ENCODE data around the gene GABRG3. TPM values are rescaled to one million over a fixed set of nuclear protein-coding genes. Genes with fewer than 3 reads are reported as not detected.

Gene GABRG3
- total and polyA plus RNA-seq, 2 experiments from 2014 or later, result 0.10 to 1.4 TPM

- H3F3A ChIP-seq (replicated peaks; ENCODE audit: low read depth), result no peaks in the 10 kb centered on the region
- H3K27me3 ChIP-seq (ENCODE audit: insufficient read depth), result no peaks in the 10 kb centered on the region
- DNase-seq (ENCODE audit: low spot score) (no peak), ATAC-seq (no peak)
- no peak overlapping the region for H3K4me2 ChIP-seq
- Mint-ChIP-seq H3K27ac (no peak overlapping the region), H3K36me3 (ENCODE audit: low read depth) (no peaks in the 10 kb centered on the region), H3K4me1 (peaks cover 5% of the 10 kb centered on the region), H3K27me3 (ENCODE audit: insufficient read depth, low read depth, poor library complexity) (peaks cover 7% of the 10 kb centered on the region), H3K4me3 (no peak overlapping the region), H3K9me3 (peaks cover 3% of the 10 kb centered on the region; the same call in 2 of the 3 replicates)
- H3K4me3 ChIP-seq, result no peak overlapping the region
- H3K9me2 ChIP-seq (ENCODE audit: insufficient read depth), result peaks cover 4% of the 10 kb centered on the region
- TF ChIP-seq ZNF331 (CRISPR knock-in tag; IDR thresholded peaks at IDR 0.05; ENCODE audit: low read depth), result no peak
- TF ChIP-seq ZNF462 (CRISPR knock-in tag; IDR thresholded peaks at IDR 0.05), result no peak
- no peak for TF ChIP-seq EZH2phosphoT487 (IDR thresholded peaks at IDR 0.05; ENCODE audit: unreplicated experiment)
- TF ChIP-seq JUNB (IDR thresholded peaks at IDR 0.05; ENCODE audit: unreplicated experiment), result no peak
- TF ChIP-seq NANOG (IDR thresholded peaks at IDR 0.05; ENCODE audit: borderline replicate concordance), result no peak
- TF ChIP-seq, protein P1, sequence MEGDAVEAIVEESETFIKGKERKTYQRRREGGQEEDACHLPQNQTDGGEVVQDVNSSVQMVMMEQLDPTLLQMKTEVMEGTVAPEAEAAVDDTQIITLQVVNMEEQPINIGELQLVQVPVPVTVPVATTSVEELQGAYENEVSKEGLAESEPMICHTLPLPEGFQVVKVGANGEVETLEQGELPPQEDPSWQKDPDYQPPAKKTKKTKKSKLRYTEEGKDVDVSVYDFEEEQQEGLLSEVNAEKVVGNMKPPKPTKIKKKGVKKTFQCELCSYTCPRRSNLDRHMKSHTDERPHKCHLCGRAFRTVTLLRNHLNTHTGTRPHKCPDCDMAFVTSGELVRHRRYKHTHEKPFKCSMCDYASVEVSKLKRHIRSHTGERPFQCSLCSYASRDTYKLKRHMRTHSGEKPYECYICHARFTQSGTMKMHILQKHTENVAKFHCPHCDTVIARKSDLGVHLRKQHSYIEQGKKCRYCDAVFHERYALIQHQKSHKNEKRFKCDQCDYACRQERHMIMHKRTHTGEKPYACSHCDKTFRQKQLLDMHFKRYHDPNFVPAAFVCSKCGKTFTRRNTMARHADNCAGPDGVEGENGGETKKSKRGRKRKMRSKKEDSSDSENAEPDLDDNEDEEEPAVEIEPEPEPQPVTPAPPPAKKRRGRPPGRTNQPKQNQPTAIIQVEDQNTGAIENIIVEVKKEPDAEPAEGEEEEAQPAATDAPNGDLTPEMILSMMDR (conservative IDR thresholded peaks at IDR 0.05; ENCODE audit: low read depth in 2 of 2), result no peak
- no peak for TF ChIP-seq POLR2AphosphoS5 (IDR thresholded peaks at IDR 0.05; ENCODE audit: low read depth)
- no peak for TF ChIP-seq CREB1 (CRISPR knock-in tag; IDR thresholded peaks at IDR 0.05; ENCODE audit: low read depth)
- TF ChIP-seq REST (IDR thresholded peaks at IDR 0.05; ENCODE audit: unreplicated experiment), result no peak
- TF ChIP-seq EZH2 (IDR thresholded peaks at IDR 0.05; ENCODE audit: low read depth, unreplicated experiment), result no peak
- TF ChIP-seq, protein P2, sequence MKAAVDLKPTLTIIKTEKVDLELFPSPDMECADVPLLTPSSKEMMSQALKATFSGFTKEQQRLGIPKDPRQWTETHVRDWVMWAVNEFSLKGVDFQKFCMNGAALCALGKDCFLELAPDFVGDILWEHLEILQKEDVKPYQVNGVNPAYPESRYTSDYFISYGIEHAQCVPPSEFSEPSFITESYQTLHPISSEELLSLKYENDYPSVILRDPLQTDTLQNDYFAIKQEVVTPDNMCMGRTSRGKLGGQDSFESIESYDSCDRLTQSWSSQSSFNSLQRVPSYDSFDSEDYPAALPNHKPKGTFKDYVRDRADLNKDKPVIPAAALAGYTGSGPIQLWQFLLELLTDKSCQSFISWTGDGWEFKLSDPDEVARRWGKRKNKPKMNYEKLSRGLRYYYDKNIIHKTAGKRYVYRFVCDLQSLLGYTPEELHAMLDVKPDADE (IDR thresholded peaks at IDR 0.05), result no peak
- TF ChIP-seq ZNF114 (CRISPR knock-in tag; IDR thresholded peaks at IDR 0.05), result no peak
- no peak for TF ChIP-seq STAT1 (IDR thresholded peaks at IDR 0.05; ENCODE audit: unreplicated experiment)
- no peak overlapping the region for H2AFZ ChIP-seq
- no peaks in the 10 kb centered on the region for H3K36me3 ChIP-seq (ENCODE audit: insufficient read depth)
- H4K20me1 ChIP-seq (replicated peaks; ENCODE audit: insufficient read depth), result no peaks in the 10 kb centered on the region
- H3K79me2 ChIP-seq (replicated peaks; ENCODE audit: insufficient read depth), result no peaks in the 10 kb centered on the region
- no peaks in the 10 kb centered on the region for H3K4me1 ChIP-seq (ENCODE audit: insufficient read depth)
- no peak overlapping the region for H3K27ac ChIP-seq (ENCODE audit: low read depth)
These were observed 492.6 kb downstream of the GABRG3 start for GRCh38 chr15:27463525-27464088.

Measured in GM23338 (cell line).